SH-SY5Y (cell line): Measurements from ENCODE around the gene CTBP2.

Experiments used
- GATA2 ChIP-seq: IDR thresholded peaks from 2 replicates; pipeline ENCODE4 v1.6.1; 2011; ENCODE audit warnings: mild to moderate bottlenecking, low read depth, low read length
- GATA3 ChIP-seq: IDR thresholded peaks from 2 replicates; pipeline ENCODE4 v1.6.1; 2011; ENCODE audit warnings: low read depth, mild to moderate bottlenecking, low read length, moderate library complexity

DNA sequence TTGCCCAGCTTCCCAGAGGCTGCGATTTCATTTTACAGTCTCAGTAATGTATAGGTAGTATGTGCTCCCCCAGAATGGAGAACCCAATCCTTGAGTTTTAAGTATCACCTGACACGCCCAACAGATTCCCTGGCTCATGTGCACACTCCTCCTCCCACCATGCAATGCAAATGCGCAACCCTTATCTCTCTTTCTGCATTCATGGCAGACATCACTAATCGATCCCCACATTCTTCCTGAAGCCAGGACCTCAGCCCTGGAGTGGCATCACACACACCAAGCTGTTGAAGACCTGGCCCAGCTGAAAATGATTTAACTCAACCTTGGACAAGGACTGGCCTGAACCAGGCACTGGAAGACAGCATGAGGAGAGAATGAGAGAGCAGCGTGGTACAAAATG, 150.0 kb downstream of the CTBP2 start:
- no peak for TF ChIP-seq GATA3
- TF ChIP-seq GATA2: no peak
